Central memory CD8-positive, alpha-beta T cell (primary cell): ENCODE measurements around the gene METTL2A.
"Not testable (repeated sequence)": the region's sequence is repeated elsewhere in the genome, so short reads cannot be mapped to it uniquely, and the experiment has no call there.

Experiments used
- ATAC-seq: fragments of 150-1000 bp; cut with Tn5 transposase; replicated peaks from 2 replicates; pipeline ENCODE4 v1.10.0; 2022; ENCODE audit warnings: mild to moderate bottlenecking, moderate FRiP score, moderate number of reproducible peaks; ENCODE audit not compliant: poor library complexity, severe bottlenecking; ENCODE audit errors: extremely low read depth
- DNase-seq, 2 donors: peaks; one replicate each; pipeline ENCODE4 v3.0.0; 2021; ENCODE audit warnings: low spot score in 2 of 2
- H3K27ac Mint-ChIP-seq: one replicate; pipeline ENCODE4 v1.8.0; 2022; ENCODE audit warnings: low read depth, mild to moderate bottlenecking, moderate library complexity, mixed read lengths
- H3K27me3 Mint-ChIP-seq: one replicate; pipeline ENCODE4 v1.8.0; 2022; ENCODE audit warnings: mixed read lengths
- H3K36me3 Mint-ChIP-seq: one replicate; pipeline ENCODE4 v1.8.0; 2022; ENCODE audit warnings: mild to moderate bottlenecking, moderate library complexity, mixed read lengths; ENCODE audit not compliant: insufficient read depth
- H3K4me1 Mint-ChIP-seq: one replicate; pipeline ENCODE4 v1.8.0; 2022; ENCODE audit warnings: mixed read lengths
- H3K4me3 Mint-ChIP-seq: one replicate; pipeline ENCODE4 v1.8.0; 2022; ENCODE audit warnings: mild to moderate bottlenecking, moderate library complexity, mixed read lengths
- H3K9me3 Mint-ChIP-seq: one replicate; pipeline ENCODE4 v1.8.0; 2022; ENCODE audit warnings: mixed read lengths

METTL2A gene

DNA sequence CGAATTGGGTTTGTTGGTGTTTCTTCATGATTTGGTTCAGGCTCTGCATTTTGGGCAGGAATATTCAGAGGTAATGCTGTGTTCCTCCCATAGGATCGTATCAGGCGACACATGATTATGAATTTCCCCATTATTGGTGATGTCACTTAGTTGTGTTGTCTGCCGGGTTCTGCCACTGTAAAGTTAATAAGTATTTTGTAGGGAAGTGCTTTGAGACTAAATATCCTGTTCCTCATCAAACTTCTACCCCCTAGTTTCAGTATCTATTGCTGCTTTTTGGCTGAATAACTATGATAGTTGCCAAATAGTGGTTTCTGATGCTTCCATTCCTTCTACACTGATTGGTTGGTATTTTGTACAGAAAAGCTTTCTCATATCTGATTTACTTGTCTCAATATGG lies 28.5 kb downstream of the METTL2A start:
- H3K4me3 Mint-ChIP-seq, H3K9me3 Mint-ChIP-seq, H3K27me3 Mint-ChIP-seq, H3K27ac Mint-ChIP-seq, DNase-seq, ATAC-seq: not testable (repeated sequence)
- Mint-ChIP-seq H3K4me1 (peaks cover 13% of the 10 kb centered on the region), H3K36me3 (peaks cover 22% of the 10 kb centered on the region)

DNA sequence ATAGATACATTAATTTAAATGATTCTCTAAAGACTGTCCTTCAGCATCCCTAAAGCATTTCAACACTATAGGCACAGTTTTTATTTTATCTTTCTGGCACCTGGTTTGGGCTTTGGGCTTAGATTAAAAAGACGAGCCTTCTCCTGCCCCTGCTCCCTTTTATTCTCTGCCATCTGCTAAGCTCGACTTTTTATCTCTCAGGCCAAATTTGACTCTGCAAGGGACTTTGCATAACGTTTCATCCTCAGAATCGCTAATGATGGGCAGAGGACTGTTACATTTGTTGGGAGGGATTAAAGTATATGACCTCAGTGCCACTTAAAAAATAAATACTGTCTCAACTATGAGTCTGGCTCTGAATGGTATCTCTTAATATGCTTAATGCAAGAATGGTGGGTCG lies 29.3 kb downstream of the METTL2A start:
- not testable (repeated sequence) for ATAC-seq, H3K4me3 Mint-ChIP-seq, DNase-seq, H3K9me3 Mint-ChIP-seq, H3K27me3 Mint-ChIP-seq
- H3K4me1 Mint-ChIP-seq: peaks cover 13% of the 10 kb centered on the region
- peaks cover 16% of the 10 kb centered on the region for H3K36me3 Mint-ChIP-seq
- peak overlapping the region; percentile 17 for H3K27ac Mint-ChIP-seq

DNA sequence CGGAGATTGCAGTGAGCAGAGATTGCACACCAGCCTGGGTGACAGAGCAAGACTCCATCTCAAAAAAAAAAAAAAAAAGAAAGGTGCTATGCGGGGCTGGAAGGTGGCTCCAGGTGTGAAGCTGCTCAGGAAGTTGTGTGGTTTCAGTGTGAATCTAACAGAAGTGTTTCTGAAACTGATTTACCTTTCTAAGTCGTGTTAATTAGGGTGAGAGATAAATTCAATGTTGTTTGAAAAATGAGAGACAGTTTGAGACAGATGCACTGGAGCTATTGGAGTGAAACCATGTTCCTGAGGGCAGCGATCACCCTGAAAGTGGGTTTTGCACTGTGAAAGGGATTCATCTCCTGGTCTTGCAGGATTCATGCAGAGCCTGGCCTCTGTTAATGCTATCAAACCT lies 30.0 kb downstream of the METTL2A start:
- Mint-ChIP-seq H3K27ac (peak overlapping the region; percentile 17), H3K4me1 (peaks cover 13% of the 10 kb centered on the region), H3K4me3 (peak overlapping the region; percentile 61), H3K36me3 (peaks cover 12% of the 10 kb centered on the region)
- not testable (repeated sequence) for DNase-seq, H3K9me3 Mint-ChIP-seq, H3K27me3 Mint-ChIP-seq
- peak; percentile 91 for ATAC-seq

DNA sequence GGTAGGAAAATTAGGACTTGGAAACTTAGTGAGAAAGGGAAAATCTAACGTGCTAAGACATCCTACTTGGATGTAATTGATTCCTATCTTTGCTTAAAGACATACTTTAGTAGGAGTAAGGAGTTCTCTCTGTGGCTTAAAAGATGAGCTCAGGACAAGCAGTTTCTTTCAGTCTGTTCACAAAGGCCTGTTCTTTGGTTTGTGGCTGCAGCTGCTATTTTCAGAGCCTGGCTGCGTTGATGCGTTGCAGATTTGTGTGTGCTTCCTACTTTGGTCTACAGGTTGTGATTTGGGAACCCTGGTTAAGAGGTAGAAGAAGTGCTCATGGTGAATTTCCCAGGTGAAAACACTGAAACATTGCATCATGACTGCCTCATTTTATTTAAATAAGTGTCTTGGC lies 30.4 kb downstream of the METTL2A start:
- not testable (repeated sequence) for ATAC-seq, H3K9me3 Mint-ChIP-seq, DNase-seq, H3K27me3 Mint-ChIP-seq
- H3K4me3 Mint-ChIP-seq: peak overlapping the region; percentile 61
- H3K27ac Mint-ChIP-seq: peak overlapping the region; percentile 17
- H3K36me3 Mint-ChIP-seq: peaks cover 11% of the 10 kb centered on the region
- peaks cover 13% of the 10 kb centered on the region for H3K4me1 Mint-ChIP-seq

DNA sequence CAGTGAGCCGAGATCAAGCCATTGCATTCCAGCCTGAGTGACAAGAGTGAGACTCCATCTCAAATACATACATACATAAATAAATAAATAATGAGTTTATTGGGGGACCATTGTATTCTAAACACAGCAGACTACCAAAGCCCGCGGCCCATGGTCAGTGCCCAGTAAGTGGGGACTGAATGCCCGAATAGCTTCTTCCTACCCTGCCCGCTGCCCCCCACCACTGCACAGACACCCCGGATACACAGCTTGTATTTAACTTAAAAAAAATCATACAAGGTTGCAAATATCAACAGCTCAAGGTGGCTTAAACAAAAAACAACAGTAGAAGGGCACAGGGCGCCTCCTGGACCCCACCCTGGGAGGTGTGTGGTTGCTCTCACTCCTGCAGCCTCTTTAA lies 32.3 kb downstream of the METTL2A start:
- Mint-ChIP-seq H3K36me3 (peaks cover 2% of the 10 kb centered on the region), H3K9me3 (no peaks in the 10 kb centered on the region), H3K4me1 (peaks cover 13% of the 10 kb centered on the region), H3K27me3 (peaks cover 9% of the 10 kb centered on the region), H3K4me3 (no peak overlapping the region), H3K27ac (no peak overlapping the region)
- ATAC-seq (no peak), DNase-seq (no peak)

DNA sequence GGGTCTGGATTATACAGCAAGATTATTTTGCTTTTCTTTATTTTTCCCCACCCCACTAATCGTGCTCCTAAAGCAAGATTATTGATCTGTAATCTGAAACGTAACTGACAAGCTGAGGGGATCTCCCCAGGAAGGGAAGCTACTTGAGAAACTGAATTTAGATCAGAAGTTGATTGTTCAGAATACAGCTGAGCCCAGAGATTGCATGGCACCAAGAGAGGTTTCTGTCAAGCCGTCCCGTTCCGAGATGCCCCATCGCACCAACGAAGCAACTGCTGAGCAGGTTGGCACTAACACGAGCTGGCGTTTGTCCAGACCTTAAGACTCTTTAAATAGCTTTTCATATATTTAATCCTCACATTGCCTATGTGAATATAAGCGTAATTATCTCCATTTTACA lies 34.8 kb downstream of the METTL2A start:
- not testable (repeated sequence) for H3K27ac Mint-ChIP-seq, H3K9me3 Mint-ChIP-seq, DNase-seq, H3K36me3 Mint-ChIP-seq, H3K4me1 Mint-ChIP-seq, ATAC-seq, H3K4me3 Mint-ChIP-seq
- peaks cover 11% of the 10 kb centered on the region for H3K27me3 Mint-ChIP-seq

DNA sequence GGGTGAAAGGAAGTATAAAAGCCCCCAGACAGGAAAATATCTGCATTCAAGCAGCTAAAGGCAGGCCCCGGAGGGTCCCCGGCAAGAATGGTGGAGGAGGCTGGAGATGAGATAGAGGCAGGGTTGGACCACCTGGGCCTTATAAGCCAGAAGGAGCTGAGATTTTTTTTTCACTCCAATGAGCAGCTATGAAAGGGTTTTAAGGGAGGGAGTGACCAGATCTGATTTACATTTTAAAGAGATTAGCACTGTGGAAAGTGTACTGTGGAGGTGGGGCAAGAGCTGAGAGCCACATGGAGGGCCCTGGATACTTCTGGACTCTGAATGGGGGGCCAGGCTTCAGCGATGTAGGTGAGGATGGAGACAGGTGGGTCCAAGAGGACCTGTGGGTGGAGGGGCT lies 40.7 kb downstream of the METTL2A start:
- DNase-seq, ATAC-seq, H3K27ac Mint-ChIP-seq, H3K4me1 Mint-ChIP-seq, H3K36me3 Mint-ChIP-seq, H3K4me3 Mint-ChIP-seq, H3K9me3 Mint-ChIP-seq: not testable (repeated sequence)
- peaks cover 11% of the 10 kb centered on the region for H3K27me3 Mint-ChIP-seq

DNA sequence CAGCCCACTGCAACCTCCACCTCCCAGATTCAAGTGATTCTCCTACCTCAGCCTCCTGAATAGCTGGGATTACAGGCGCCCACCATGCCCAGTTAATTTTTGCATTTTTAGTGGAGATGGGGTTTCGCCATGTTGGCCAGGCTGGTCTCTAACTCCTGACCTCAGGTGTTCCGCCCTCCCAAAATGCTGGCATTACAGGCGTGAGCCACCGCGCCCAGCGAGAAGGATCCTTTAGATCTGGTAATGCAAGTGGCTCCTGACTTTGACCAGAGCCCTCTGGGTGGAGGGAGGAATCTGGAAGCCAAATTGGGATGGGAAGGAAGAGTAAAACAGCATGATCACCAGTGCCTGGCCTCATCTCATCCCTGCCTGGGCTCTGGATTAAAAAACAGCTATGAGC lies 41.6 kb downstream of the METTL2A start:
- not testable (repeated sequence) for H3K36me3 Mint-ChIP-seq, ATAC-seq, H3K4me1 Mint-ChIP-seq, DNase-seq, H3K9me3 Mint-ChIP-seq, H3K27ac Mint-ChIP-seq, H3K4me3 Mint-ChIP-seq
- peaks cover 10% of the 10 kb centered on the region for H3K27me3 Mint-ChIP-seq

DNA sequence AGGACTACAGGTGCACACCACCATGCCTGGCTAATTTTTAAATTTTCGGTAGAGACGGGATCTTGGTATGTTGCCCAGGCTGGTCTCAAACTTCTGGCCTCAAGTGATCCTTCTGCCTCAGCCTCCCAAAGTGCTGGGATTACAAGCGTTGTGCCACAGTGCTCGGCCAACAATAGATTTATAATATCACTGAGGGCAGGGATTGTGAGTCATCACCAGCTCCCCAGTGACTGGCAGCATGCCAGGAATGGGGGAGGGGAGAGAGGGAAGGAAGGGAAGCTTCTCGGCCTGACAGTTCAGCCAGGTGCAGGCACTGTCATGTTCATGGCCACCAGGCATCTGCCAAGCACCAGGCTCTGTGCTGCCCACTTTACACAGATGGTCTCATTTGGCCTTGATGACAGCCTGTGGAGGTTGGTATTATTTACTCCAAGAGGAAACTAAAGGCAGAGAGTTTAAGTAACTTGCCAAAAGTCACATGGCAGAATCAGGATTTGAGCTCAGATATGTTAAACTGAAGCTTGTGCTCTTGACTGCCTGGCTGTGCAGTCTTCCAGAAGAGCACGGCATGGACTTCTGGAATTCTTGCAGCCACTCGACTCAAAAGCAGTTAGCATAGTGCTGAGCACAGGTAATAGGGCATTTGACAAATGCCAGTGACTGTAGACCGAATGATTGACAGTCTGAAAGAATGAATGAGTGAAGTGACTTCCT lies 47.1 kb downstream of the METTL2A start:
- not testable (repeated sequence) for H3K9me3 Mint-ChIP-seq, H3K27ac Mint-ChIP-seq, H3K36me3 Mint-ChIP-seq, H3K27me3 Mint-ChIP-seq, ATAC-seq, H3K4me1 Mint-ChIP-seq, H3K4me3 Mint-ChIP-seq
- peak; percentile 23 to 26 for DNase-seq

DNA sequence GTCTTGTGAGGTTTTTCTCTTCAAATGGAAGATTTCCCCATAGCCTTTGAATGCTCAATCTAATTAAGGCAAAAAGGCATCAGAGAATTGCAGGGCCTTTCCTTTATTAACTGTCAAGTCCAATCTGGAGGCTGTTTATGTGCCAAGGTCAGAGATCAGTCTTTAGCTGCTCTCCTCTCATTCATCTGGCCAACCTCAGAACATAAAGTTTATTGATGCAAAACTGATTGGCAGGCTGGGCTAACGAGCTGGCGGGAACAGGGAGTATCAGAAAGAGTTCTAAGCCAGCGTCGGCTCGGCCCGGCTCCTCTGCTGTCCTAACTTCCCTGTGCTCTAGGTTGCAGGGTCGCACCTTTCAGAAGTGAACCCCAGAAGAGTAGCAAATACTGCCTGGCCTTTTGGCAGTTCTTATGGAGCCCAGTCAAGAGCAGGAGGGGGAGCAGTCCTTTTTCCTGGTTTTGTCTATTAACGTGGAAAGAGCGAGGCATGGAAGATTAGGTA lies 47.7 kb downstream of the METTL2A start:
- H3K4me1 Mint-ChIP-seq, H3K27me3 Mint-ChIP-seq, H3K36me3 Mint-ChIP-seq, DNase-seq, ATAC-seq, H3K9me3 Mint-ChIP-seq, H3K4me3 Mint-ChIP-seq, H3K27ac Mint-ChIP-seq: not testable (repeated sequence)

DNA sequence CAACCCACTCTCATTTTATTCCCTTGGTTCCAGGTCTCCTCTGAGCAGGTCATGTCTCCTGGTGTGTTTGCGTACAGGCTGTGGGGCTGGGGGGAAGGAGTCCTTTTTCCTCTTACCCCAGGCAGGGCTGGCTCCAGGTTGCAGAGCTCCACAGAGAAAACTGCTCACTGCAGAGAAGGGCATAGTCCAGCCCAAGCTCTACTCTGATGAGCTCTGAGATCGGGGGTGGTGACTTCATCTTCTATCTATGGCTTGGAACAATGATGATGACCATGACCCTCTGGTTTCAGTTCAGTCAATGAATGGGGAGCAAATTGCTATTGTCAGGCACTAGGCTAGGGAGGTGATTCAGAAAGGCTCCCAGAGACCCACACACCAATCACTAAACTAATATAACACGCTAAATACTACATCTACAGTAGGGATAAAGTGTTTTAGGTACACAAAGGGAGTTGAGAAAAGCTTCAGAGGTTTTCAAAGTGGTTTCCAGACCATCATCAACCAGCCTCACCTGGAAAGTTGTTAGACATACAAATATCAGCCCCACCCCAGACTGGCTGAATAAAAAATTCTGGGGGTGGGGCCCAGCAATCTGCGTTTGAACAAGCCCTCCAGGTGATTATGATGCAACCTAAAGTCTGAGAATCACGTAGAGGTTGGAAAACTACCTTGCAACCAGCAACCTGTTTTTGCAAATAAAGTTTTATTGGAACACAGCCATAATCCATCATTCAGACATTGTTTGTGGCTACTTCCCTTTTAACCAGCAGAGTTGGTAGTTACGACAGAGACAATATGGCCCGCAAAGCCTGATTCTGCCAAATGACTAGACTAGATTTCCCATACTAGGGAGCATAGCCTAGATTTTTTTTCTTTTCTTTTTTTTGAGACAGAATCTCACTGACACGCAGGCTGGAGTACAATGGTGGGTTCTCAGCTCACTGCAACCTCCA lies 49.6 kb downstream of the METTL2A start:
- not testable (repeated sequence) for DNase-seq, H3K36me3 Mint-ChIP-seq, H3K4me3 Mint-ChIP-seq, H3K9me3 Mint-ChIP-seq, ATAC-seq, H3K27me3 Mint-ChIP-seq, H3K27ac Mint-ChIP-seq
- peaks cover 13% of the 10 kb centered on the region for H3K4me1 Mint-ChIP-seq

DNA sequence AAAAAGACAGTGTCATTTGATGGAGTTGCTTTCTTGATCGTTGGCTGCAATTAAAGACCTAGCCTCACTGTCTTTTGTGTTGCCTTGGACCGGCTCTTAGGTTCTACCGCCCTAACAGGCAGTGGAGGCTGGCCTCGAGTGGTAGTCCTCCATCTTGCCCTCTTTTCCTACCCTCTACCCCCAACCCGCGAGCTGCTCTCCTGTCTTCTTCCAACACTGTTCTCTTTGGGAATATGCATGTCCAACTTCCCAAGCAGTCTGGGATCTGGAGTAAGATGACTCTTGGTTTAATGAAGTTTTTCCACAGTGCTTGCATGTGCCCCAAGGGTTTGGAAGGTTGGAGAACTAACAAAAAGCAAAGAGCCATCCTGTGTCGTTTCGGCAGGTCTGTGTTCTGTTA lies 53.4 kb downstream of the METTL2A start:
- H3K4me3 Mint-ChIP-seq: peak overlapping the region; percentile 77
- peaks cover 24% of the 10 kb centered on the region for H3K4me1 Mint-ChIP-seq
- peaks cover 21% of the 10 kb centered on the region for H3K36me3 Mint-ChIP-seq
- not testable (repeated sequence) for ATAC-seq, H3K27me3 Mint-ChIP-seq, H3K9me3 Mint-ChIP-seq, DNase-seq
- H3K27ac Mint-ChIP-seq: peak overlapping the region; percentile 76
